ENCODE data around the gene C1QTNF6.

DNA sequence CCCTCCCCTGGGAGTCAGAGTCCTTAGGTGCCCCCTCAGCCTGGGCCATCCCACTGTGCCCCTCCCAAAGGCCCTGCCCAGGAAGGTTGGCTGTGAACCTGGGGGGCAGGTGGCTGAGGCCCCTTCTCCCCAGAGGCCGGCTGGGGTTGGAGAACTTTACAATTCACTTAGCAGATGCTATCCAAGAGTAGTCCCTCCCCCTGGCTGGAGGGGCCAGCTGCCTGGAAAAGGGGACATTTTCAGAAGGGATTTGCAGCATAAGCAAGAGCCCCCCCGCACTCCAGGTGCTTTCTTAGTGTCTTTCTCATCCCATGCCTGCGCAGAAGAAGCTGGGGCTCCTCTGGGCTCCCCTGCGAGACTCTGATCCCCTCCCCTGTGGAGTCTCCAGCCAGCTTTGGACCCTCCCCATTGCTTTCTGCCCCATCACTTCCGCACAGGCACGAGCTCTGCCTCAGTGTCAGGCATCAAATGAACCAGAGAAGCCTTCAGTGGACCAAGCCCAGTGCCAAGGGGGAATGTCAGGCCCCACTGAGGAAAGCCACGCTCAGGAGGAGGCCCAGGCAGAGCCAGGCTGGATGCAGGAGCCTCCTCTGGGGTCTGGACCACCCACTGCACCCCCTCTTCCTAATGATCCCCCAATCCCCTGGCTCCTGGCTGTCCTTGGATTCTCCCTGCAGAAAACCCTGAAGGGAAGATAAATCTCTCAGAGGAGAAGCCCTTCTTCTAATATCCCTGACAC is 20.5 kb upstream of the C1QTNF6 start:
- TF ChIP-seq ZNF274 (IDR thresholded peaks at IDR 0.05; ENCODE audit: low read depth, low read length) (no peak), SUZ12 (IDR thresholded peaks at IDR 0.05; ENCODE audit: extremely low read depth, insufficient read depth, insufficient read length) (no peak)
